GM04504 (cell line): ENCODE measurements around the gene IRX3.
A peak's percentile ranks its signal among the peaks of the same experiment; 100 is the strongest.

Experiments
- DNase-seq: peaks from one replicate; pipeline ENCODE4 v3.0.0-alpha.2; 2012; ENCODE audit warnings: low read depth

The IRX3 gene

DNA sequence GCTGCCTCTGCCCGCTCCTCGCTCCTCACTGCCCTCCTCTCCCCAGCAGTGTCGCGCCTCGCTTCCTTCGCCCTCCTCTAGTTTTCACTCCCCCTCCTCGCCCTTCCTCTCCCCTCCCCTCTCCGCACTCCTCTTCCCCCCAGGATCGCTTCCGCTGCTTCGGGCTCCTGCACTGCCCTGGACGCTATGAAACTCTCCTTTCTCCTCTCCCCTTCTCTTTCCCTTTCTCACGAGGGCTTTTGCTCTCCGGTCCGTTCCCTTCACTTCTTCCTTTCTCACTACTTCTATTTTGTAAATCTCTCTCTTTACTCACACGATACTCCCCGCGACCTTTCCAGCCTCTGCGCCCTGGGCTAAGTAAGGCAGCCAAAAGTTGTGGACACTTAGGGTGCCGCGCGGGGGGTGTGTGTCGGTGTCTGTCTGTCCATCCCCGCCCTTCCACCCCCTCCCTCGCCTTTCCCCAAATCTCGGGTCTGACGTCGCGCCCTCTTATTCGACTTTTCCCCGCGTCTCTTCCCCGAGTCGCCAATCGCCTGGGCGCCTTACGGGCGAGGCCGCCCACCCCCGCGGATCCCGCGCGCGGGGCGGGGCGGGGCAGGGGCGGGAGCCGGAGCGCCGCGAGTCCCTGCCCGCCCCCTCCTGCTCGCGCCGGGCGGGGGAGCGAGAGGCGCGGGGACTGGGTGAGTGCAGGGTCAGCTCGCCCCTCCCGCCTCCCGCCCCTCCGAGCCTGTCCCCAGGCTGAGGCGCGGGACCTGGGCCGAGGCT, at the start of gene IRX3:
TSS of gene IRX3 (minus strand) at position 422 of the 765 bp plus-strand sequence. CDS start 737 bp downstream, outside the sequence.
- peak; percentile 80 for DNase-seq

DNA sequence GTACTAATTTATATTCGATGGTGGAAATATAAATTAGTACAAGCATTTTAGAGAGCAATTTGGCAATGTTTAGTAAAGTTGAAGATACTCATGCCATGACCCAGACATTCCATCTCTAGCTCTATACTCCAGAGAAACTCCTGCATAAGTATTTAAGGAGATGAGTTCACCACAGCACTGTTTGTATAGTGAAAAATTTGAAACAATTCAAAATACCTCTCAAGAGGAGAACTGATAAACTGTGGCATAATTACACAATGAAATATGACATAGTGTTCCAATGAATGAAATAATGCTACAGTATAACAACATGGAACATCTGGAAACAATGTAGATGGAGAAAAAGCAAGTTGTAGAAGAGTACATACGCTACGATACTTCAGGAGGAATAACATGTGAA, 48.6 kb upstream of the IRX3 start:
- no peak for DNase-seq

DNA sequence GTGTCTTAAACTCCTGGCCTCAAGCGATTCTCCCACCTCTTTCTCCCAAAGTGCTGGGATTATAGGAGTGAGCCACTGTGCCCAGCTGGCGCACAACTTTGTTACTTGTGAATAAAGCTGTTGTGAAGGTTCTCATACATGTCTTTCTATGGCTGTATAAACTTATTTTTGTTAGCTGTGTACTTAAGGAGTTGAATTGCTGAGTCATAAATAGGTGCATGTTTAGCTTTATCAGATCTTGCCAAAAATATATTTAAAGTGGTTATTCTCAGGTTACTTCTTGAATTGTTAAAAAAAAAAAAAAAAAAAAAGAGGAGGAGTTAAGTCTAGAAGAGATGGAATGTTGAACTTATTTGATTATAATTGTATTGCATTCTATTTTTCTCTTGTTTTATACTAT, 47.6 kb upstream of the IRX3 start:
- no peak for DNase-seq

DNA sequence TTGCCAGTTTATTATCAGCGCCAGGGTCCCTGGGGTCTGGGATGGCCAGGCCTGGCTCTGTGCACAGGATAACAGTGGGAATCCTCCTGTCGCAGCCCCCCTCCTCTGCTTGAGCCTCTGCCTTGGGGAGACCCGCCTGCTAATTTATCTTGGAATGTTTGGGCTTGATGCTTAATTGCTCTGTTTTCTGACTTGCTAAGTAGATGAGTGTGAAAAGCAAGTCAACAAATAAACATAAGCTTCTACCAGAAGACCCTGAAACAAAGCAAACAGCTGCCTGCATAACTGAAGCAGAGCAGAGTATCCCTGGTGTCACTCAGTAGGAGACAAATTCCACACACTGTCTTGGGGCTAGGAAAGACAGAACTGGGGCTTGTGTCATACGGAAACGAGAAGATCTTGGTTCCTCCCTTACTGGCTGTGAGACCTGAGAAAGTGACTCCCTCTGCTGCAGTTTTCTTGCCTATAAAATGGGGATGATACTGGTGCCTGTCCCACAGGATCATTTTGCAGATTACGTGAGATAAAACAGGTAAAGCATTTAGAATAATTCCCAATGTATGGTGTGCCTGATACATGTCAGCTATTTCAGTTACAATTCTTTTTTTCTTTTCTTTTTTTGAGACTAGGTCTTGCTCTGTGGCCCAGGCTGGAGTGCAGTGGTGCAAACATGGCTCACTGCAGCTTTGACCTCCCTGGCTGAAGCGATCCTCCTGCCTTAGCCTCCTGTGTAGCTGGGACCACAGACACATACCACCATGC, 44.8 kb upstream of the IRX3 start:
- no peak for DNase-seq

DNA sequence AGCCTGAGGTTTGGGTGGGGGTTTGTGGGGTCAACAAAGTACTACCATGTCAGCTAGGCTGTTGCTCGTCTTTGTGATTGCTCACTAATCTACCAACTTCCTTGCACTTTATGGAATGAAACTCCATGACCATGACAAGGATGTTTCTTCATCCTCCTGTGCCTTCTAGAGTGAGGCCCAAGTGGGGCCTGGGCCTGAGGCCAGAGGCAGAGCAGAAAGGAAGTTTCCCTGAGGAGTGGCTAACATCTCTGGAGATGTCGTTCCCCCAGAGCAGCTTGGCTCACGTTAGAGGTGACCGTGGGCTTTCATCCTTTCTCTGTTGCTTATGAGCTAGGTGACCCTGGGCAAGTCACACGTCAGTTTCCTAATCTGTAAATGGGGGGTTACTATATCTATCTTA, 41.0 kb upstream of the IRX3 start:
- no peak for DNase-seq

DNA sequence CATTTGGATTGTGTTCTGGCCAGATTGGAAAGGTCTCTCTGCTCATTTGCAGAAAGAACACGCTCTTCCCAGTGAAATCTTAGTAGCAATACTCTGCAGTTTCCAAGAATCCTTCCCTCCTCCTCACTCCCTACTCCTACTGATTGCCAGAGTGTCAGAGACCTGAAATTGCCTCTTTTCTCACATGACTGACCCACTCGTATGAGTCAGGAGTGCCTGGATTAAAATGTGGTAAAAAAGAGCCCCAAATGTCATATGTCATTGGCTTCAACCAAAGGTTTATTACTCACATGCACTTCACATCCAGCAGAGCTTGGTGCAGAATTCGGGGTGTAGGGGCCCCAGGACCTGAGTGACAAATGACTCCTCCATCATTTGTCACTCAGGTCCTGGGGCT, 39.7 kb upstream of the IRX3 start:
- DNase-seq: no peak

DNA sequence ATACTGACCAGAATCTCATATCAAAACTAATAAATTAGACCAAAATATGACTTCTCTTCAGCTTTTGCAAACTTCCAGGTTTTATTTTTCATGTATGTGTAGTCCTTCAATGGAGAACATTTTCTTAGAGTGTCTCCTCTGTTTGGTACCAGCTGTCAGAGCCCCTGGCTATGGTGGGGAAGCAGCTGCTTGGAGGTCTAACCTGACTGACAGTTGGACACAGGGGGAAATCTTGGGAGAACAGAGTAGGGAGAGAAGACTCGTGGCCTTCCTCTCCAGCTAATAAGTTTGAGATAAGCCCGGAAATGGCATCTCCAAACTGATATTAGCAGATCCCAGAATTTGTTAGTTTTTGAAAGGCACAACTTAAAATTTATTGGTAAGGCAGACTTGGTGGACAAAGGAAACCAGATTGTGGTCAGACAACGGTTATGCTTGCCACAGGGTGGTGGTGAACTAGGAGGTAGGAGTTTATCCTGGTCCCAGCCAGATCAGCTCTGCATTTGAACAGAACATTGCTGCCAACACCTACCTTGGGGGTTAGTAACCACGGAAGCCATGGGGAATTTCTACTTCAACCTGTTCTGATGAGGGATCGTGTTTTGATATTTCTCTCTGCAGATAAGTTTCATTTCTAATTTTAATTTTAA, 39.2 kb upstream of the IRX3 start:
- no peak for DNase-seq

DNA sequence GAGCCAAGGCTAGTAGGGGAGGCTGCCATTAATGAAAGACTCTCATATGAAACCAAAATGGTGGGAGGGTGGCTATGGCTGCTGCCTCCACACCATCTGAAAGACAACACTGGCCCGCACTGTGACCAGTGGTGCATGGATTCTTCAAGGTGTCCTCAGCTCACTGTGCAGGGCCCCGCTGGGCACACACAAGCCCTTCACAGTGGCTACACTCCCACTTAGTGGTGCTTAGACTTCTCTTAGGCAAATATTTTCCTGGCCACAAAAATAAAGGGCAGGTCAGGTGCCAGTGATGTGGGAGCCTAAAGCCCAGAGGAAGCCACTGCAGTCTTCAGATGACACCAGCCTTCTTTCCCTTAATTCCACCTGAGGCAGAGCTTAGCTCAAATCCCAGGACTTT, 38.1 kb upstream of the IRX3 start:
- DNase-seq: no peak

DNA sequence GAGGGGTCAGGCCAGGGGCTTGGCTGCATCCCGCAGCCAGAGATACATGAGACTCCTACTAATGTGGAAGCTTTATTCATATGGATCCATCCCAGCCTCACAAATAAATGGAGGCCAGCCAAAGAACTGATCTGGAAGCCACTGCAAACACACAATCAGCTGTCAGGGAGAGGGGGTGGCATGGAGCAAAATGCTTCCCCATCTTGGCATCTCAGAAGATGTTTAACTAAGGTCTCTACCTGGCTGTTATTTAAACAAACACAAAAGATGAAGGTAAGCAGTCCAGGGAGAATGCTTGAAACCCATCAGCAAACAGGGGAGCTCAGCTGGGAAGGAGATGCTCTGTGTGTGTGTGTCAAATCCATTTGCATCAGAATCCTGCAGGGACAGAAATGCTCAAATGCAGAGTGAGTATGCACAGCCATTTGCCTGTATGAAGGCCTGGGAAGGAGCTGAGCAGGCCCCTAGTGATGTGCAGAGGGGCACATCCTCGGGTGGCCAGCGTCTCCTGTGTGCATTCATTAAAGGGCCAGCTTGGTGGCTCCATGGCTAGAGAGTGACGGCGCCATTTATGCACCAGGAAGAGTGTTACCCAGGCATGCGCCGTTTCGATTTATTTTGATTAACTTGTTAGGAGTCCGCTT, 34.2 kb upstream of the IRX3 start:
- DNase-seq: no peak

DNA sequence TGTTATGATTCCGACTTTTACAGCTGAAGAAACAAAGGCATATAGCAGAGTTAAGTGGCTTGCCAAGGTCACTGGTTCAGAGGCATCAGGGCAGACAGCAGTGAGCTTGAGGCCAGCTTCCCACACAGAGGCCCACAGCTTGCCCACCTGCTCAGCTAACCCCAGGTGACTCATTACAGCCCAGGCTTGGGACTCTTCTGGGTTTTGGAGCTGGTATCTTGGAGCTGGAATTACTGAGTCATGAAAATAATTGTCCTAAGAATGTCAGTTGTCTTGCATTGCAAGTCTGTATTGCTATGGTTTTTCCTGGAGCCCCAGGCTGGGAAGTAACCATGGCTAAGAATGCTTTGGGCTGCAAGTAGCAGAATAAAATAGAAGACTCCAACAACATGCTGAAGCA, 32.4 kb upstream of the IRX3 start:
- no peak for DNase-seq

DNA sequence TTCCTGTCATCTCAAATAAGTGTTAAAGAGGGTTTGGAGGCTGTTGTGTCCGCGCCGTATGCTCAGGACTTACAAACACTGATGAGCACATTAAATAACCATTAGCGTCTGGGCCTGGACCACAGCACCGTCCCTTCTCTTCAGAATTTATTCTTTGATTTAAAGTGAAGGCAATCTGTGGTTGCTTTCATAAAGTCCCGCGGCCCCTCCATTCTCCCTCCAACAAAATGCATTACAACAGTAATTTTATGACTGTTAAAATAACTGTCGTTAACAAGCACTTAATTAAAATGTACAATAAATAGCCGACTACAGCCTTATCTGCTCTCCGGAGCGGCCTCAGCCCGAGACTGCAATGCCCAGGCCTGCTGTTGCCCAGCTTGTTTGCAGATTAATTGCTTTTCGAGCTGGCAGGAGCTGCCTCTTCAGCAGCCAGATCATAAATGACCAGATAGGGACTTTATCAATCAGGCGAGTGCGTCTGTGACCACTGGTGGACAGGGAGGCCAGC, 30.6 kb upstream of the IRX3 start:
- DNase-seq: no peak

DNA sequence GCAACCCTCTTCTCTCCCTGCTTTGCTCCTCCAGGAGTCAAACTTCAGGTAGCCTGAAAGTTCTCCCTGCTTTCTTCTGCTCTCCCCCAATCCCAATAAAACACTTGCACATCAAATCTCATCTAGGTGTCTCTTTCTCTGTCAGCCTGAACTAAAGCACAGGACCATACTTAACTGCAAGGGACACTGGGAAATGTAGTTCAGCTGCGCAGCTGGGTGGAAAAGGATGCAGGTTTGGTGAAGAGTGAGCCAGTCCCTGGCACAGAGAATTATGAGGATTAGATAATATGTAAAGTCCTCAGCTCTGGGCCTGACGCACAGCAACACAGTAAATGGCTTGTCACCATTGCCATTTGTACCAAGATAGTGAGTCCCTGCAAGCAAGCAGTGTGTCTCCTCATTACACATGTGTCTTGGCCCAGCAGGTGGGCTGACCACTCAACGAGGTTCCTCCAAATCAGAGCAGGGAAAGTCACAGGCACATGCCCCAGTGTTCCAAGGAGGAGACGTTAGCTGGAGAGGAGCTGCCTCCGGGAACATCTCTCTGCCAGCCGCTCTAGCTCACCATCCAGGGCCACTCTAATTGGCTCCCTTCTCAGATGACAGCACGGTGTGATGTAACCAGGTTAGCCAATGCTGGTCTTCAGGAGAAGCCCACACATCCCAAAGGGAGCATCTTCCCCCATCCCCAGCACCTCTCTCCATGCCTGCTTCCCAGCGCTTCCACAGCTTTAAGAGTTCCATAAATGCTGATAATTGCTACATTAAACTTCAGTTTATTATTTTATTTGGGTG, 29.7 kb upstream of the IRX3 start:
- DNase-seq: no peak

DNA sequence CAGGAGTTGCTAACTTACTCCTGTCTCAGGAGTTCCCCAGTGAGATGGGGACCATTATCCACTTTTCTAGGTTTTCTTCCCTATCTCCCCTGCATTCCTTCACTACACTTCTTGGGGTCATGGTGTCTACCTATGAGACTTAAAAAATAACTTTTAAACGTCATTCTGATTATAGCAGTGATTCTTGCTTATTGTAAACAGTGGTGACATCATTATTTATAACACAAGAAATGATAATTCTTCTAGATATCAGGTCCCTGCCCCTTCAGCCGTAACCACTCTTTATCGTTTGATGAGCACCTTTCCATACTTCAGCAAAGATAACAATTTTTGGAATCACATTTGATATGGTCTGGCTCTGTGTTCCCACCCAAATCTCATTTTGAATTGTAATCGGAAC, 27.2 kb upstream of the IRX3 start:
- no peak for DNase-seq

DNA sequence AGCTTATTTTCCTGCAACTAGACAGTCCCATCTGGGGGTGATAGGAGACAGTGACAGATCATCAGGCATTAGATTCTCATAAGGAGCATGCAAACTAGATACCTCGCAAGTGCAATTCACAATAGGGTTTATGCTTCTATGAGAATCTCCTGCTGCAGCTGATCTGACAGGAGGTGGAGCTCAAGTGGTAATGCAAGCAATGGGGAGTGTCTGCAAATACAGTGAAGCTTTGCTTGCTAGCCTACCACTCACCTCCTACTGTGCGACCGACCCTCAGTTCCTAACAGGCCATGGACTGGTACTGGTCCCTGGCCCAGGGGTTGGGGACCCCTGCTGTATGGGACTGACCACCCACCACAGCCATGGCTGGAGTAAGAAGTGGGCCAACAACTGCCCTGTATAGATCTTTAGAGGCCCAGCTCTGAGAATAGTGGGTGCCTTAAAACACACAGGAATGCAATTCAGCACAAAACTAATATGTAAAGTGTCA, 26.0 kb upstream of the IRX3 start:
- DNase-seq: no peak

DNA sequence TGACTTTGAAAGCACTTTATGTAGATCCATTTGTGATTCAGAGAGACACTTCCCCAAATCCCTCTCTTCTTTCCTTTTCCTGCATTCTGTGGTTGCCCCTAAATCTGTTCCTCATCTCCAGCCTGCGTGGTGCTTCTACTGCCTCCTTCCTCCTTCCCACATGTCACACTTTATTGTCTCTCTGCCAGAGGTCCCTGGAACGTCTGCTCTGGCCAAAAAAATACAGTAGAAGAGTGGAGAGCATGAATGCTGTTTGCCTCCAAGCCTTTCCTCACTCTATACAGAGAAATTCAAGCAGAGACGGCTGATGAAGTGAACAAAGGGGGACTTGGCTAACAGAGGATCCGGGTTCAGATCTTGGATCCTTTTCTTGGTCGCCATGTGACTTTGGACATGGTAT, 22.8 kb upstream of the IRX3 start:
- DNase-seq: no peak

DNA sequence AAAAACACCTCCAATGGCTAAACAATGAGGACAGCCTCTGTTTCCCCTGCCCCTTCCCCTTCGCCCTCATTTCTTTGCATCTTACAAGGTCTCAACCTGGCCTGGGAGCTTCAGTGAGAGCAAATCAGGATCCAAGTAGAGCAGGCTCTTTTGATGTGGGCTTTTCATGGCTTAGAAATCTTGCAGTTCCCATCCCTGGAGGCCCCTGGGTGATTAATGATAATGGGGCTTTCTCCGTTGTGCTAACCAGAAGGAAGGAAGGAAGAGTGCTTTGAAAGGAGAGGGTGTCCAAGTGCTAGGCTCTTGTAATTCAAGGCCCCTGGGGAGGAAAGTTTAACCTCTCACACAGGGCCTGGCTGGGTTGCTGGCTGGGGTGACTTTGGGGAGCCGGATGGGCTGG, 18.5 kb upstream of the IRX3 start:
- DNase-seq: no peak

DNA sequence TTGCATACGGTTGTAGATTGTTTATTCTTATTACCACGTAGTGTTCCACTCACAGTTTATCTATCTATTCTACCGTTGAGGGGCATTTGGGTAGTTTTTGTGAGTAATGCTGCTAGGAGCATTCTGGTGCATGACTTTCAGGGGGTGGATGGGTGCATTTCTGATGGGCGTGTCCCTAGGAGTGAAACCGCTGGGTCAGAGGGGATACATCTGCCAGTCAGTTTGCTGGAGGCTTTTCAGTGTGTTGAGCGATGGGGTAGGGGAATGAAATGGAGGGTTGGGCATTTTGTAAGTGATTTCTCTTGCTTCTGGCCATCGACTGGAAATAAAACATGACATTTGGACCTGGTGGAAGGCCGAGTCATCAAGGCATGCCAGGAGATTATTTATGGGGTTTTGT, 17.0 kb upstream of the IRX3 start:
- no peak for DNase-seq

DNA sequence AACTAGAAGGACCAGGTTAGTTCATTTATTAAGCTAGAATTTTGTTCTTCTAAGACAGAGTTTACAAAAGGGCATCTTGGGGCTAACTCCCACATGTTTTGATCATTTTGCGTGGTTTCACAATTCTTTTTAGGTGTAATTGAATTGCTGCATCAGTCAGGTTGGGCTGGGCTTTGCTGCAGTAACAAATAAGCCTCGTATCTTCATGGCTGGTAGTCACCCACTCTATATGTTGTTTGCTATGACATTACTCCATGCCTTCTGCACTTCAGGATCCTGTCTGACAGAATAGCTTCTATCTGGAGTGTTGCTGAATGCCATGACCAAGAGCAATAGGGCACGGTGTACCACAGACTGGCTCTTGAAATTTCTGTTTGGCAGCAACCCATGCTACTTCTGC, 10.6 kb upstream of the IRX3 start:
- DNase-seq: no peak

DNA sequence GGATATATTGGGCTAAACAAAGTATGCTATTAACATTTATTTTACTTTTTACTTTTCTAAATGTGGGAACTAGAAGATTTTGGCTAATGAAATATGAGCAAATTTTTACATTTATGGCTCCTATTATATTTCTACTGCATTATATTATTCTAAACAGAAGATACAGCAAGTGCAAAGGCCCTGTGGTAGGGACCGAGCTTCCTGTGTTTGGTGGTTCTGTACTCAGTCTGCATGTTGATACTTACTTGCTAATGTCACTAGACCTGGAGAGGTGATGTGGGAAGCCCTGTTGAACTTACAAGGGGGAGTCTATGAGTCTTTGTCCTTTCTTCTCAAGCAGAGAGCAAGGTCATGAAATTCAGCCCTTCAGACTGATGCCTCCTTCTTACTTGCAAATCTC, 10.0 kb upstream of the IRX3 start:
- DNase-seq: no peak

DNA sequence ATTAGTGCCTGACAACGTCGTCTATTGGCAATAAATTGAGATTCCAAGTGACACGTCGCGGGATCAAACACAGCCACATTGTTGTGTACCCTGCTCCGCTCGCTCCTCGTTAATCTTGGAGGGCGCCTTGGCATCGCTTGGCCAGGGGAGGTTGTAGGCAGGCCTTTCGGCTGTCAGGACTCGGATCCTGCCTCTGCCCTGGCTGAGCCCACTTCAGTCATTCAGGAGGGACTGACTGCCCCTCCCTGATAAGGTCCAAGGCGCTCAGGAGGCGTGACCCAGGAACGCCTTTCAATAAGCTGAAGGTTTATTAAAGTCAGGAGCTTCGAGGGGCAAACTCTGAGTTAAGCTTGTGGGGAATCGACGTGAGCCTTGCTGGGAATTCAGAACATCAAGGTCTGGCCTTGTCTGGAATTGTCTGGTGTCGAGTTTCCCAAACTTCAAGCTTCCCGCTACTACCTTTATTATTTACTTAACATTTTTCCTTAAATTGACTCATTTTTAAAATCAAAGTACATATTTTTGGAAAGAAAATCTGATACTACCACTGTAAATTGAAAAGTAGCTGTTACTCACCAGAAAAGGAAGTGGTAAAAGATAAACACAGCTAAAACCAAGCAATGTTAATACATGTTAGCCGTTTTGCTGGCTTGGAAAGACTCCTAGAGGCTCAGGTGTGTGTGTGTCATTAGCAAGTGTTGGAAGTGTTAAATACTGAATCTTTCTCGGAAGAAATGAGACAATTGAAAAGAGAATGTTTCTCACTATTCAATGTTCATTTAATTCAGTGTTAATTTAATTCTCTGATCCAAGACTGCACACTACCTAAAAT, 5.3 kb upstream of the IRX3 start:
- DNase-seq: no peak
